Right atrium auricular region (tissue), 2 donors: Measurements from ENCODE around the gene CYTL1. TPM values are rescaled to one million over a fixed set of nuclear protein-coding genes. Genes with fewer than 3 reads are reported as not detected.

ENCODE experiments used
- DNase-seq: peaks from one replicate; pipeline ENCODE4 v3.0.0-alpha.2; 2019; ENCODE audit warnings: low spot score
- H3K27ac ChIP-seq, 2 donors: fragments of 200-600 bp; sonication (generic); 1 replicate in 1 of 2; 2 replicates in 1 of 2; pipeline ENCODE4 v1.5.1; 2016 to 2019
- H3K27me3 ChIP-seq, 2 donors: fragments of 200-600 bp; sonication (generic); one replicate each; pipeline versions ENCODE4 v1.5.1 to v1.6.0; 2017 to 2019
- H3K36me3 ChIP-seq: fragments of 200-600 bp; sonication (generic); one replicate; pipeline ENCODE4 v1.5.1; 2016
- H3K4me1 ChIP-seq, 2 donors: fragments of 200-600 bp; sonication (generic); one replicate each; pipeline versions ENCODE4 v1.5.1 to v1.6.0; 2017 to 2019
- H3K4me3 ChIP-seq, 2 donors: fragments of 200-600 bp; sonication (generic); 1 replicate in 1 of 2; 2 replicates in 1 of 2; pipeline ENCODE4 v1.5.1; 2017 to 2019; ENCODE audit warnings: mild to moderate bottlenecking in 1 of 2, moderate library complexity in 1 of 2
- H3K9me3 ChIP-seq, 2 donors: fragments of 200-600 bp; sonication (generic); one replicate each; pipeline ENCODE4 v1.5.1; 2019
- total RNA-seq, 2 donors: library from RNA; depleted of rRNA; stranded (reverse); fragments of >200 nt; gene quantifications; one replicate each; pipeline ENCODE4 v1.1.0, GENCODE V29; 2016
- TF ChIP-seq, protein P1 (sequence below), 2 donors: fragments of 200-600 bp; sonication (generic); IDR thresholded peaks; one replicate each; pipeline ENCODE4 v1.5.1; 2019; ENCODE audit warnings: antibody characterized with exemption in 2 of 2

The CYTL1 gene
- total RNA-seq, 2 donors from 2014 or later, result not detected

DNA sequence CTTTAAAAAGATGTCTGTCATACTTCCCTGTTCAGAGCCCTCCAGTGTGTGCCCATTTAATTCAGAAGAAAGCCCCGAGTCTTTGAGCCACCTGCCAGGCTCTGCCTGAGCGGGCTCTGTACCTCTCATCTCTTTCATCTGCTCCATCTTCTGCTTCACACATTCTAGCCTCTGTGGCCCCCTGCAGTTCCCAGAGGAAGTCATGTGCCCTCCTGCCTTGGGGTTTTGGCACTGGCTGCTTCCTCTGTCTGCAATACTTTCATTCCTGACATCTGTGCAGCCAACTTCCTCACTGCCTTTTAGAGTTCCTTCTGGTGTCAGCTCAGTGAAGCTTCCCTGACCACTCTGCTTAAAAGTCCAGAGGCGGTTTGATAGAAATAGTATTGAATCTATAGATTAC lies 25.8 kb upstream of the CYTL1 start:
- no peak overlapping the region for H3K27ac ChIP-seq

DNA sequence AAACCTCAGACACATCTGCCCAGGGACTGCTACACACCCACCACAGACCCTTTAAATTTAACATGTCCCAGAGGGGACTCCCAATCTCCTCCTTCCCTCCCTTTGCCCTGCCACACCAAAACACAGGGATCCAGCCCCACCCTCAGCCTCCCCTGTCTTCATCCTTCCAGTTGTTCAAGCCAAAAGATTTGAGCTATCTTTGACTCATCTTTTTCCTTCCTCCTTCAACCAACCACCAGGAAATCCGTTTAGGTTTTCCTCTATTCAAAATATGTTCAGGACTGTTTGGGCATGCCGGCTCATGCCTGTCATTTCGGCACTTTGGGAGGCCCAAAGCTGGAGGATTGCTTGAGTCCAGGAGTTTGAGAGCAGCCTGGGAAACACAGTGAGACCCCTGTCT lies 25.1 kb upstream of the CYTL1 start:
- no peak overlapping the region for H3K4me3 ChIP-seq
- H3K27me3 ChIP-seq, result no peaks in the 10 kb centered on the region
- no peaks in the 10 kb centered on the region for H3K36me3 ChIP-seq
- TF ChIP-seq, protein P1, sequence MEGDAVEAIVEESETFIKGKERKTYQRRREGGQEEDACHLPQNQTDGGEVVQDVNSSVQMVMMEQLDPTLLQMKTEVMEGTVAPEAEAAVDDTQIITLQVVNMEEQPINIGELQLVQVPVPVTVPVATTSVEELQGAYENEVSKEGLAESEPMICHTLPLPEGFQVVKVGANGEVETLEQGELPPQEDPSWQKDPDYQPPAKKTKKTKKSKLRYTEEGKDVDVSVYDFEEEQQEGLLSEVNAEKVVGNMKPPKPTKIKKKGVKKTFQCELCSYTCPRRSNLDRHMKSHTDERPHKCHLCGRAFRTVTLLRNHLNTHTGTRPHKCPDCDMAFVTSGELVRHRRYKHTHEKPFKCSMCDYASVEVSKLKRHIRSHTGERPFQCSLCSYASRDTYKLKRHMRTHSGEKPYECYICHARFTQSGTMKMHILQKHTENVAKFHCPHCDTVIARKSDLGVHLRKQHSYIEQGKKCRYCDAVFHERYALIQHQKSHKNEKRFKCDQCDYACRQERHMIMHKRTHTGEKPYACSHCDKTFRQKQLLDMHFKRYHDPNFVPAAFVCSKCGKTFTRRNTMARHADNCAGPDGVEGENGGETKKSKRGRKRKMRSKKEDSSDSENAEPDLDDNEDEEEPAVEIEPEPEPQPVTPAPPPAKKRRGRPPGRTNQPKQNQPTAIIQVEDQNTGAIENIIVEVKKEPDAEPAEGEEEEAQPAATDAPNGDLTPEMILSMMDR (IDR thresholded peaks at IDR 0.05), result no peak
- no peaks in the 10 kb centered on the region for H3K9me3 ChIP-seq
- no peak overlapping the region for H3K27ac ChIP-seq
- peaks cover 0 to 5% of the 10 kb centered on the region in 2 donors for H3K4me1 ChIP-seq
- DNase-seq, result peak; percentile 38

More for the DNA sequence above, 25.8 kb upstream of the CYTL1 start:
- Histone ChIP-seq H3K4me1 (peaks cover 0 to 5% of the 10 kb centered on the region in 2 donors), H3K9me3 (no peaks in the 10 kb centered on the region), H3K27me3 (no peaks in the 10 kb centered on the region), H3K4me3 (no peak overlapping the region), H3K36me3 (no peaks in the 10 kb centered on the region)
- peak; percentile 52 for DNase-seq
- TF ChIP-seq, protein P1 (IDR thresholded peaks at IDR 0.05), result no peak

DNA sequence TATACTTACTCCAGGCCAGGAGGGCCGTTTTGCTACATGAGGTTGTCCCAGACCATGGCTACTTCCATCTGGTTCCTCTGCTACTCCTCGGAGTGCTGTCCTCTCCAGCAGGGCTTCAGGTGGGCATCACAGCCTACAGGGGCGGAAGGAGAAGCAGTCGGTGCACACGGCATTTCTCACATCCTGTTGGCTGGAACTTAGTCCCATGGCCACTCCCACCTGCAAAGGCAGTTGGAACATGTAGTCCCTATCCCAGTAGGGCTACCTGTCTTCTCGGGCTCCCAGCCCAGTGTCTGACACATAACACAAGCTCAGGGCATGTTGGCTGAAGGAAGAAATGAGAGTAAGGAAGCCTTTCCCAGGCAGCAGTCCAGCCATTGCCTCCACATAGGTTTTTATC lies 24.3 kb upstream of the CYTL1 start:
- no peaks in the 10 kb centered on the region for H3K9me3 ChIP-seq
- TF ChIP-seq, protein P1 (IDR thresholded peaks at IDR 0.05), result no peak
- DNase-seq, result peak; percentile 49
- H3K4me3 ChIP-seq, result no peak overlapping the region
- no peaks in the 10 kb centered on the region for H3K27me3 ChIP-seq
- H3K4me1 ChIP-seq, result peaks cover 0 to 5% of the 10 kb centered on the region in 2 donors
- H3K36me3 ChIP-seq, result no peaks in the 10 kb centered on the region
- H3K27ac ChIP-seq, result no peak overlapping the region

DNA sequence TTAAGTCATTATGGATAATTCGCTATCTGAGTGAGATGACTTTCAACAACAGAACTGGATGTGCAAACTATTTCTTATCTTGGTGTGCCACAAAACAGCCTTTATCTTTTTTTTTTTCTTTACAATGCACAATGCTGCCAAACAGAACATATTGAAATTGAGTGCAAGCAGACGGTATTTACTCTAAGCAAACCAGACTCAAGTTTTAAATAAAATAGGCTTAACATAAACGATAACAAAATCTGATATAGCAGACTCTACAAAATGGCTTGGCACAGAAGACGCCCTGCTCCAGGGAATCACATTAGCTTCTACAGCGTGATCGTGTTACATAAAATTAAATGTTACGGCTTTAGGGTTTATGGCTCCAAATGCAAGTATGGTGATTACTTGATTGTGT lies 22.4 kb upstream of the CYTL1 start:
- TF ChIP-seq, protein P1 (IDR thresholded peaks at IDR 0.05), result no peak
- Histone ChIP-seq H3K27me3 (no peaks in the 10 kb centered on the region), H3K36me3 (no peaks in the 10 kb centered on the region), H3K4me1 (peaks cover 0 to 5% of the 10 kb centered on the region in 2 donors), H3K9me3 (no peaks in the 10 kb centered on the region), H3K4me3 (no peak overlapping the region), H3K27ac (no peak overlapping the region)
- no peak for DNase-seq

DNA sequence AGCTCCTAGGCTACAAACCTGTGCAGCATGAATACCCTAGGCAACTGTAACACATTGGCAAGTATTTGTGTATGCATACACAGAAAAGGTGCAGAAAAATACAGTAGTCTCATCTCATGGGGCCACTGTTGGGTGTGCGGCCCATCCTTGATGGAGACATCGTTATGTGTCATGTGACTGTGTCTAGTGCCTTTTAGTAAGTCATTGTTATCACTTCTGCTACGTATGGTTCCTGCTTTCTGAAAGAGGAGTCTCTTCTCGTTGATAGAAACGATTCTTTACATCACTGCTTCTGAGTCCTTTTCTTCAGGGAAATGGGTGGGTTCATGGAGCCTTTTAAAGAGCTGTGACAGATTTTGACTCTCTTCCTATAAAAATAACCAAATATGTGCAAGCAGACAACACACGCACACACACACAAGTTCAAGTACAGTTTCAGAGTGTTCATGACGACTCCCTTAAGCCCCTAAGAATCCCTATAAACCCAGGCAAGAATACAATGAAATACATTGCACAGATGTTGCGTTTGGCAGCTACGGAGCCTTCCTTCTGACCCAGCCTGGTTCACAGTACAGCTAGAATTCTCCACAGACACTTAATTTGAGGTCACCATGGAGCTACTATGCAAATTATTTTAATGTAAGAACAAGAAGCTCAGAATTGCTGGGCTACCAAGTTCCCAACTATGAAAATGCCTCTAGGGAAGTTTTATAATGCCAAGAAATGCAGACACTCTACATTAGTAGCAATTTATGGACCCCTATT lies 21.8 kb upstream of the CYTL1 start:
- H3K4me1 ChIP-seq, result peaks cover 0 to 5% of the 10 kb centered on the region in 2 donors
- DNase-seq, result no peak
- H3K4me3 ChIP-seq, result no peak overlapping the region
- no peaks in the 10 kb centered on the region for H3K27me3 ChIP-seq
- H3K27ac ChIP-seq, result no peak overlapping the region
- TF ChIP-seq, protein P1 (IDR thresholded peaks at IDR 0.05), result no peak
- no peaks in the 10 kb centered on the region for H3K36me3 ChIP-seq
- no peaks in the 10 kb centered on the region for H3K9me3 ChIP-seq

DNA sequence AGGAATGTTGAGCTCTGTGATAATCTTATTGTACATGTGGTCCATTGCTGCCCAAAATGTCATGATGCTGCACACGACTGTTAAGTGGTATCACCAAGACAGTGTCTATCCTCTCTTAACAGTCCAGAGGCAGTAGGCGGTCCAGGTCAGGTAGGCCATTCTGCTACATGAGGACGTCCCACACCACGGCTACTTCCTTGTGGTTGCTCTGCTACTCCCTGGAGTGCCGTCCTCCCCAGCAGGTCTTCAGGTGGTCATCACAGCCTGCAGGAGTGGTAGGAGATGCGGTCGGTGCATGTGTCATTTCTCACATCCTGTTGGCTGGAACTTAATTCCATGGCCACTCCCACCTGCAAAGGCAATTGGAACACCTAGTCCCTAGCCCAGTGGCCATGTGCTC lies 20.5 kb upstream of the CYTL1 start:
- Histone ChIP-seq H3K4me3 (no peak overlapping the region), H3K9me3 (no peaks in the 10 kb centered on the region), H3K4me1 (peaks cover 0 to 6% of the 10 kb centered on the region in 2 donors), H3K27ac (no peak overlapping the region), H3K36me3 (no peaks in the 10 kb centered on the region), H3K27me3 (no peaks in the 10 kb centered on the region)
- DNase-seq, result no peak
- TF ChIP-seq, protein P1 (IDR thresholded peaks at IDR 0.05), result no peak
